ENCODE data around the gene FLVCR2.

FLVCR2 gene

GRCh38 chr14:75672605-75673192 is 94.3 kb downstream of the FLVCR2 start:
- no peak overlapping the region for H4K91ac ChIP-seq (ENCODE audit: low read length)
- no peak overlapping the region for H3K4me3 ChIP-seq (ENCODE audit: insufficient read depth in 1 of 2, low read depth in 1 of 2, low read length in 2 of 2)
- H3K4ac ChIP-seq (ENCODE audit: low read depth in 1 of 2, low read length in 2 of 2), result no peak overlapping the region
- H2BK12ac ChIP-seq (ENCODE audit: low read length in 2 of 2), result no peak overlapping the region
- H2BK15ac ChIP-seq (ENCODE audit: low read depth, poor library complexity, severe bottlenecking), result no peak overlapping the region
- H2BK5ac ChIP-seq (ENCODE audit: low read depth, low read length, poor library complexity, severe bottlenecking), result no peak overlapping the region
- no peak overlapping the region for H4K8ac ChIP-seq (ENCODE audit: low read length)
- no peaks in the 10 kb centered on the region for H3K4me1 ChIP-seq (ENCODE audit: control insufficient read depth, insufficient read depth, low read depth, low read length)
- no peak overlapping the region for H3K14ac ChIP-seq (ENCODE audit: low read length in 2 of 2)
- H3K4me2 ChIP-seq (ENCODE audit: low read length, poor library complexity, severe bottlenecking), result no peak overlapping the region
- H3K27me3 ChIP-seq (ENCODE audit: control insufficient read depth in 1 of 2, insufficient read depth in 1 of 2, low read length in 2 of 2), result no peaks in the 10 kb centered on the region
- no peak overlapping the region for H2AFZ ChIP-seq (ENCODE audit: low read depth, low read length)
- H3K23ac ChIP-seq (ENCODE audit: low read length in 2 of 2), result no peak overlapping the region
- no peak overlapping the region for H3K9ac ChIP-seq (ENCODE audit: low read length)
- H3K79me1 ChIP-seq (replicated peaks; ENCODE audit: low read length, poor library complexity, severe bottlenecking), result peaks cover 20% of the 10 kb centered on the region
- DNase-seq, result no peak
- no peak overlapping the region for H3K18ac ChIP-seq (ENCODE audit: low read depth in 1 of 2, low read length in 2 of 2)
- H2AK5ac ChIP-seq (ENCODE audit: low read length, severe bottlenecking), result no peak overlapping the region
- no peak overlapping the region for H2BK120ac ChIP-seq (ENCODE audit: low read depth, low read length)
- 100% methylated on average over 1 of the region's 1 CpG for WGBS
- peaks cover 2 to 39% of the 10 kb centered on the region in 2 experiments for H3K36me3 ChIP-seq (ENCODE audit: control insufficient read depth in 1 of 2, insufficient read depth in 2 of 2, low read depth in 1 of 2, low read length in 2 of 2)
- H3K27ac ChIP-seq (ENCODE audit: low read length, poor library complexity, severe bottlenecking), result no peak overlapping the region
- H3K9me3 ChIP-seq (ENCODE audit: control insufficient read depth, low read length), result peaks cover 4% of the 10 kb centered on the region

- Histone ChIP-seq H3K27me3 (ENCODE audit: control insufficient read depth in 1 of 2, insufficient read depth in 1 of 2, low read length in 2 of 2) (no peaks in the 10 kb centered on the region), H3K9me3 (ENCODE audit: control insufficient read depth, low read length) (peaks cover 4% of the 10 kb centered on the region), H2BK5ac (ENCODE audit: low read depth, low read length, poor library complexity, severe bottlenecking) (no peak overlapping the region), H2BK12ac (ENCODE audit: low read length in 2 of 2) (no peak overlapping the region), H3K79me1 (replicated peaks; ENCODE audit: low read length, poor library complexity, severe bottlenecking) (peaks cover 16% of the 10 kb centered on the region), H3K4me2 (ENCODE audit: low read length, poor library complexity, severe bottlenecking) (no peak overlapping the region), H4K91ac (ENCODE audit: low read length) (no peak overlapping the region), H3K27ac (ENCODE audit: low read length, poor library complexity, severe bottlenecking) (no peak overlapping the region), H3K9ac (ENCODE audit: low read length) (peak overlapping the region; percentile 38), H3K36me3 (ENCODE audit: control insufficient read depth in 1 of 2, insufficient read depth in 2 of 2, low read depth in 1 of 2, low read length in 2 of 2) (peaks cover 2 to 35% of the 10 kb centered on the region in 2 experiments), H3K23ac (ENCODE audit: low read length in 2 of 2) (no peak overlapping the region), H2BK120ac (ENCODE audit: low read depth, low read length) (no peak overlapping the region), H3K18ac (ENCODE audit: low read depth in 1 of 2, low read length in 2 of 2) (no peak overlapping the region), H2AK5ac (ENCODE audit: low read length, severe bottlenecking) (no peak overlapping the region), H4K8ac (ENCODE audit: low read length) (no peak overlapping the region), H3K4me3 (ENCODE audit: insufficient read depth in 1 of 2, low read depth in 1 of 2, low read length in 2 of 2) (no peak overlapping the region), H3K14ac (ENCODE audit: low read length in 2 of 2) (no peak overlapping the region), H3K4me1 (ENCODE audit: control insufficient read depth, insufficient read depth, low read depth, low read length) (no peaks in the 10 kb centered on the region), H2BK15ac (ENCODE audit: low read depth, poor library complexity, severe bottlenecking) (no peak overlapping the region), H2AFZ (ENCODE audit: low read depth, low read length) (no peak overlapping the region), H3K4ac (ENCODE audit: low read depth in 1 of 2, low read length in 2 of 2) (no peak overlapping the region)
- DNase-seq, result no peak
- WGBS, result 100% methylated on average over 2 of the region's 4 CpGs
These were observed 95.1 kb downstream of the FLVCR2 start for GRCh38 chr14:75673345-75674035.

- WGBS, result 66% methylated on average over 2 of the region's 2 CpGs
- Histone ChIP-seq H3K36me3 (ENCODE audit: control insufficient read depth in 1 of 2, insufficient read depth in 2 of 2, low read depth in 1 of 2, low read length in 2 of 2) (peaks cover 0 to 22% of the 10 kb centered on the region in 2 experiments), H3K4me2 (ENCODE audit: low read length, poor library complexity, severe bottlenecking) (no peak overlapping the region), H2BK120ac (ENCODE audit: low read depth, low read length) (no peak overlapping the region), H4K91ac (ENCODE audit: low read length) (no peak overlapping the region), H3K79me1 (replicated peaks; ENCODE audit: low read length, poor library complexity, severe bottlenecking) (peaks cover 14% of the 10 kb centered on the region), H4K8ac (ENCODE audit: low read length) (no peak overlapping the region), H3K14ac (ENCODE audit: low read length in 2 of 2) (no peak overlapping the region), H3K23ac (ENCODE audit: low read length in 2 of 2) (no peak overlapping the region), H2AFZ (ENCODE audit: low read depth, low read length) (no peak overlapping the region), H3K4me1 (ENCODE audit: control insufficient read depth, insufficient read depth, low read depth, low read length) (no peaks in the 10 kb centered on the region), H3K27me3 (ENCODE audit: control insufficient read depth in 1 of 2, insufficient read depth in 1 of 2, low read length in 2 of 2) (no peaks in the 10 kb centered on the region), H3K4me3 (ENCODE audit: insufficient read depth in 1 of 2, low read depth in 1 of 2, low read length in 2 of 2) (no peak overlapping the region), H3K4ac (ENCODE audit: low read depth in 1 of 2, low read length in 2 of 2) (no peak overlapping the region), H2BK5ac (ENCODE audit: low read depth, low read length, poor library complexity, severe bottlenecking) (no peak overlapping the region), H3K9me3 (ENCODE audit: control insufficient read depth, low read length) (peaks cover under 1% of the 10 kb centered on the region), H2BK15ac (ENCODE audit: low read depth, poor library complexity, severe bottlenecking) (no peak overlapping the region), H2AK5ac (ENCODE audit: low read length, severe bottlenecking) (no peak overlapping the region), H3K18ac (ENCODE audit: low read depth in 1 of 2, low read length in 2 of 2) (no peak overlapping the region), H2BK12ac (ENCODE audit: low read length in 2 of 2) (no peak overlapping the region), H3K9ac (ENCODE audit: low read length) (no peak overlapping the region), H3K27ac (ENCODE audit: low read length, poor library complexity, severe bottlenecking) (no peak overlapping the region)
- DNase-seq, result peak; percentile 11
These were observed 97.0 kb downstream of the FLVCR2 start for GRCh38 chr14:75675265-75675960.

- Histone ChIP-seq H3K23ac (ENCODE audit: low read length in 2 of 2) (no peak overlapping the region), H3K18ac (ENCODE audit: low read depth in 1 of 2, low read length in 2 of 2) (no peak overlapping the region), H3K27ac (ENCODE audit: low read length, poor library complexity, severe bottlenecking) (no peak overlapping the region), H3K79me1 (replicated peaks; ENCODE audit: low read length, poor library complexity, severe bottlenecking) (peaks cover 11% of the 10 kb centered on the region), H2BK120ac (ENCODE audit: low read depth, low read length) (no peak overlapping the region), H2BK15ac (ENCODE audit: low read depth, poor library complexity, severe bottlenecking) (no peak overlapping the region), H2BK12ac (ENCODE audit: low read length in 2 of 2) (no peak overlapping the region), H3K14ac (ENCODE audit: low read length in 2 of 2) (no peak overlapping the region), H3K36me3 (ENCODE audit: control insufficient read depth in 1 of 2, insufficient read depth in 2 of 2, low read depth in 1 of 2, low read length in 2 of 2) (peaks cover 18 to 43% of the 10 kb centered on the region in 2 experiments), H3K4me1 (ENCODE audit: control insufficient read depth, insufficient read depth, low read depth, low read length) (peaks cover 2% of the 10 kb centered on the region), H2BK5ac (ENCODE audit: low read depth, low read length, poor library complexity, severe bottlenecking) (no peak overlapping the region), H2AK5ac (ENCODE audit: low read length, severe bottlenecking) (no peak overlapping the region), H3K4me2 (ENCODE audit: low read length, poor library complexity, severe bottlenecking) (no peak overlapping the region), H4K91ac (ENCODE audit: low read length) (no peak overlapping the region), H3K4me3 (ENCODE audit: insufficient read depth in 1 of 2, low read depth in 1 of 2, low read length in 2 of 2) (no peak overlapping the region), H3K9me3 (ENCODE audit: control insufficient read depth, low read length) (no peaks in the 10 kb centered on the region), H3K27me3 (ENCODE audit: control insufficient read depth in 1 of 2, insufficient read depth in 1 of 2, low read length in 2 of 2) (no peaks in the 10 kb centered on the region), H3K4ac (ENCODE audit: low read depth in 1 of 2, low read length in 2 of 2) (no peak overlapping the region), H4K8ac (ENCODE audit: low read length) (no peak overlapping the region), H3K9ac (ENCODE audit: low read length) (no peak overlapping the region), H2AFZ (ENCODE audit: low read depth, low read length) (no peak overlapping the region)
- 92% methylated on average over 1 of the region's 2 CpGs for WGBS
- no peak for DNase-seq
These were observed 107.5 kb downstream of the FLVCR2 start for GRCh38 chr14:75685910-75686309.
